ENCODE measurements around the gene SERPIND1.

Gene SERPIND1

DNA sequence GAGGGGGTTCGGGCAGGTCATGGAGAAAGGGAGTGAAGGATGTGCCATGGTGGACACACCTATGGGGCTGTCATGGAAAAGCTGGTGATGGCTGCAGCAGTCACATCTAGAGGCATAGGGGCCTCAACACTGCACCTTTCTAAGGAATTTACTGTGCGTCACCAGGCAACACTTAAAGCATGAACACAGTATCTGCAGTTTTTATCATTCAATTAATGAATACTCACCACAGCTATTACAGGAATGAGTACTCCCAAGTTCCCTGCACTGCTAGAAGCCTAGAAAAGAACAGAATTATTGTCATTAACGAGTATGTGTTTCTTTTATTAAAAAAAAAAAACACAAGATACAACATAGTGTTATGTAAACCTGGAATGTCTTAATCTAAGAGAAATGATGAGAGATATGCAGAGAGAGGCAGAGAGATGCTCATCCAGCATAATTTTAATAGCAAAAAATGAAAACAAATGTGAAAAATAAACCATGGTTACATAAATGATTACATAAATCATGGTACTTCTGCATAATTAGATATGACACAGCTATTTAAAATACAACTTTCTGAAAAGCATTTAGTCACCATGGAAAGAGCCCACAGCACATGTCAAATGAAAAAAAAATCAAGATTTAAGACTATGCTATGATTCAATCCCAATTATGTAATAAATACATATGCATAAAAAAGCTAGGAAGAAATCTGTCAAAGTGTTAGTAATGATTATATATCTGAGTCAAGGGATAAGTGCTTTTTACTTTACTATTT, 19.2 kb downstream of the SERPIND1 start:
- DNase-seq (ENCODE audit: low read depth): no peak

DNA sequence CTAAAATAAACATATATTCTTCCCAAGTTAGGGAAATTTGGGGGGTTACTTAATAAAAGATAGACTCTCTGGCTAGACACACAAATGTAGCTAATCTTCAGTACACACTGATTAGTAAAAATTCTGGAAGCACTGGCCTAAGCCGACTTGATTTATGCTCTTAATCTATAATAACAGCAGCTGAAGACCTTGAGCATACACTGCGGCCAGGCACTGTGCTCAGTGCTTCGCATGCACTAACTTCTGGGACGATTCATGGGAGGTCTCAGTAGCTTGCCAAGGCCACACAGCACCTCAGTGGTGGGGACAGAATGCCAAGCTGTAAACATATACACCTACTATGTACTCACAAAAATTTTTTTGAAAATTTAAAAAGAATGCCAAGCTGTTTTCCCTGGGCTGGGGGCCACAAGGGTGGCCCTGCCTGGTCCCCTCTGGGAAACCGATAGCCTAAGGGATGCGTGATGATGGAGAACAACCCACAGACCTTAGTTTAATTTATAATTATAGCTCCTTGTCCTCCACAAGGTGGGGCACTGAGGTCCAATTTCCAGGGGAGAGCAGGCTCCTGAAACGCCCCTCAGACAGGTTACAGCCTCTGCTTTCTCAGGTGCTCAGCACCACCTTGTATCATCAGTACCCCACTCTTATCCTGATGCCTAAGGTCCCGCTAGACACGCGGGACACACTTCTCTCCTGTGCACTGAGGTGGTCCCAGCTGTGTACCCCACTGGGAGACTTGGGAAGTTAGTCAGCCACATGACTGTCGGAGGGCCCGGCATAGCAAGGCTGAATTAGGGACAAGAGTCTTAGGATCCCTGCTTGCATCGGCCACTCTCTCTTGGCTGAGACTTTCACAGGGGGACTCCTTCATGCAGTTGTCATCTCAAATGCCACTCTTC, 20.1 kb downstream of the SERPIND1 start:
- no peak for DNase-seq (ENCODE audit: low read depth)

DNA sequence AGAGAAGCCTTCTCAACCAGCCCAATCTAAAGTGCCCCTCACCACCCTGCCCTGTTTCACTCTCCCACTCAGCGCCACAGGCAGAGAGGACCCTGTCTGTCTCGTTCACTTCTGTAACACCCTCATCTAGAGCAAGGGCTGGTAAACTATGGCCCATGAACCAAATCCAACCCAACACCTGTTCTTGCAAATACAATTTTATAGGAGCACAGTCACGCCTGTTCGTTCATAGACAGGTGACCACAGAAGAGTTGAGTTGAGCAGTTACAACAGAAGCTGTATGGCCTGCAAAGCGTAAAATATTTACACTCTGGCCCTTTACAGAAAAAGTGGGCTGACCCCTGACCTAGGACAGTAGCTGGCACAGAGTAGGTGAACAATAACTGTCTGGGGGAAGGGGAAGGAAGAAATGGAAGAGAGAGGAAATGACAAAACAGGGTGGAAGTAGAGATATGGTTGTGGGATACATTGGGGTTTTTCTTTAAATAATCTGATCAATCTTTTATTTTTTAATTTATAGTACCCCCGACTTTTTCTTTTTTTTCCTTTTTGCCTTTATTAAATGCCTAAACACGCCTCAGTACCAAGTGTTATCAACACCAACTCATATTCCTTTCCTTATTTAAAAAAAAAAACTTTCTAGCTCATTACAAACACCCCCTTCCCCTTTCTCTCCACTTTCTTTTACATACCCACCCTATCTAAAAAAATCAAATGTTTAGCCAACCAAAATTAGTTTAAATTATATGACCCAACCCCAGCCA, 20.9 kb downstream of the SERPIND1 start:
- no peak for DNase-seq (ENCODE audit: low read depth)

DNA sequence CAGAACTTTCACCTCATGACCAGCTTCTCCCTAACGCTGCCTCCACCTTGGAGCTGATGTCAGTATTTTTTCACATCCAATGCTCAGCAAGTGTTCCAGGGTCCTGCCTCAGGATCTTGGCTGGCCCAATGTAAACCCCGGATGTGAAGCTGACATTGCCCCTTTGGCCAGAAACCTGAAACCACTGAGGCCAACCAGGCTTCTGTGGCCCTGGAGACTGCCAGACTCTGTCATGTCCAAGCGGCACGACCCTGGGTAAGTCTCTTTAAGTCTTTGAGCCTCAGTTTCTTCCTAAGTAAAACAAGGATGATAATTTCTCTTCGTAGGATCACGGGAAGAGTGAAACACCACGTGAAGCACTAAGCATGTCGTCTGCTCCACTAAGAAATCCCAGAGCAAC, 22.8 kb downstream of the SERPIND1 start:
- DNase-seq (ENCODE audit: low read depth): no peak

DNA sequence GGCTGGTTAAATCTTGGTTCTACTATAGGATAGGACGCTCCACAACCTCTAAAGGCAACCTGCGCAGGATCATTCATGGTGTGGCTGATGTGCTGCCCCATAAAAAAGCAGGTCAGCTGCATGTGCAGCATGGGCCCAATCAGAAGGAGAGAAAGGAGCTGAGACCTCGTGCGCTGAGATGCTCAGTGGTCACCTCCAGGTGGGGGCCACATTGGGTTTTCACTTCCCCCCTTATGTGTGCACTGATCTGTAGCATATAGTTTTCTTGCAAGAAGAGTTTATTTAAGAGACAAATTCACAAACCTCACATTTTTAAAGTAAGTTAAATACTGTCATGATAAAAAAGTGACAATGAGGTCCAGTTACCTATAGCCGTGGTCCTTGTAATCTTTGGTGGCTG, 24.3 kb downstream of the SERPIND1 start:
- DNase-seq (ENCODE audit: low read depth): no peak

DNA sequence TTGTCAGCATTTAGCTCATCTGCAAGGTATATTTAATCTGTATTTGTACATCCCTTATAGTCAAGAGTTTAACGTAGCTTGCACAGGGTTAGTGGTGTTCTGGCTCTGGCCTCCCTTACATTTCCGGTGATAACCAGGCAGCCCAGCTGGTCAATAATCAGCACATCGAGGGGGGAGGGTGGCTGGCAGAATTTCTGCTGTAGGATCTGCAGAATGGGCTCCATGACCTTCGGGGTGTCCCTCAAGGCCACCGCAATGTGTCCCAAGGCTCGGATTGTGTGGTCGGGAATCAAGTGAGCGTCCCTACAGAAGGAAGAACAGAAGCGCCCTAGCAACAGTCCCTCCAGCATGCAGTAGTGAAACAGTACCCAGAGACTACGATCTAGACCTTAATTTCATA, 25.1 kb downstream of the SERPIND1 start:
- DNase-seq (ENCODE audit: low read depth): no peak

DNA sequence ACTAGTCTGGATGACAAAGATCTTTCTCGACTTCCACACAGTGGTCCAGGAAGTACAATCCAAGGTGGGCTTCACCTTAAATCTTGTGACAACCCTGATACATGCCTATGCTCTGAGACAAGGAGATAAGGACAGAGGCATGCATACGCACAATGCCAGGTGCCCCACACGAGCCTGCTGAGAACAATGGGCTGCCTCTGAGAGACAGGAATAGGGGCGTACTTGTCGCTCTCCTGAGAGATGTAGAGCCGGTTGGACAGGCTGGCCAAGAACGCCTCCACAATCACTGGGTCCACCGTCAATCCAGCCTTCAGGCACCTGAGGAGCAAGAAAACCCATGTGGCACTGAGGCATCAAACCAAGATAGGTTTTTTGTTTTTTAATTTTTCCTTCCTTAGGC, 25.5 kb downstream of the SERPIND1 start:
- no peak for DNase-seq (ENCODE audit: low read depth)

DNA sequence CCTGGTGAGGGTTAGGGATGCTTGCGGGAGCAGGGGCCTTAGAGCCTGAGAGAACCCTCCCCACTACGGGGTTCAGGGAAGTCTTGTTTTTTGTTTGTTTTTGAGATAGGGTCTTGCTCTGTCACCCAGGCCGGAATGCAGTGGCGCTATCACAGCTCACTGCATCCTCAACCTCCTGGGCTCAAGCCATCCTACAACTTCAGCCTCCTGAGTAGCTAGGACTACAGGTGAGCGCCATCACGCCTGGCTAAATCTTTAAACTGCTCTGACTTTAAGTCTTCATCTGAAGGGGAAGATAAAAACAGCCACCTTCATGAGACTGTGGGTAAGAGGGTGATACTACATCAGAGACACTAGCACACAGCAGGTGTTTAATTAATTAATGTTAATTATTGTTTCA, 28.5 kb downstream of the SERPIND1 start:
- no peak for DNase-seq (ENCODE audit: low read depth)

DNA sequence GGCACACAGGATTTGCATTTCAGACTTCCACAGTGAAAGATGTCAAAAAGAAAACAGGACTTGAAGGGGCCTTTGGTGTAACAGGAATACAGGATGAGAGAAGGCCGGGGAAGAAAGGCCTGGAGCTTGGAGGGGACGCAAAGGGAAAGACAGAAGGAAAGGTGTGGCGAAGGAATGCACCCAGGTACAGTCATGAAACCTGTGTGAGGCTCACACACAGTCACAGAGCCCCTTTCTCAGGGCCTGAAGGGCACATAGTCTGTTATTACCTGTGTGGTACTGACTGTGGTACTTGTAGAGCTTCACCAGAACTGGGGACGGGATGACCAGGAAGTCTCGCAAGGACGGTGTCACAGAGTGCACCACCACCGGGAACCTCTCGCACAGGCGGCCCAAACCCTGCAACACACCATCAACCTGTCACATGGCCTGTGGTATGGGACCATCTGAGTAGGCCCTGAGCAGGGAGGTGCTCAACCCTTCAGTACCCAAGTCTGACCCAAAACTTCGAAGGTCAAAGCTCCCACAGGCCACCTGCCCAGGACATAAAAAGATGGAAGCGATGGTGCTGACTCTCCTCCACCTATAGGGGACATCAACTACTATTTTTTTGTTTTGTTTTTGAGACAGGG, 29.1 kb downstream of the SERPIND1 start:
- no peak for DNase-seq (ENCODE audit: low read depth)

DNA sequence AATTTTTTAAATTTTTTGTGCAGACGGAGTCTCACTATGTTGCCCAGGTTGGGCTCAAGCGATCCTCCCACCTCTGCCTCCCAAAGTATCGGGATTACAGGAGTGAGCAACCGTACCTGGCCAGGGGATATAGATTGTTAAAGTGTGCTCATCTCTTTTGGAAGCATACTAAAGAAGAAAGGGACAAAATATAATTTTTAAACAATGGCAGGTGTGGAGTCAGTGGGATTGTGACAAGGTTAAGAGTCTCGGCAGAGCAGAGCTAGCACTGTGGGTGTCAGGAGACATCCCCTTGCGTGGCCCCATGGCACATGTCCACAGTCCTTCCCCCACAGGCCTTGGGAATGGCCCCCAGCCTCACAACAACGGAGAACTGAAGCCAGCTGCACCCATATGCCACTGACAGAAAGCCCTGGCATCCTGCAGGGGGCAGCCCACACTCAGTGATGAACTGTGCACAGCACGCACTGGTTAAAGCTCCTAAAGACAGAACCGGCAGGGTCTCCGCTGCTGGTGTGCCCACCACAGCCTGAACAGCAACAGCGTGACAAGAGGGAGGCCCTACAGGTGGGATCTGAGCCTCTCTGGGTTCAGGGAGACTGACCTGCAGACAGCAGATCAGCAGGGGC, 29.9 kb downstream of the SERPIND1 start:
- no peak for DNase-seq (ENCODE audit: low read depth)

DNA sequence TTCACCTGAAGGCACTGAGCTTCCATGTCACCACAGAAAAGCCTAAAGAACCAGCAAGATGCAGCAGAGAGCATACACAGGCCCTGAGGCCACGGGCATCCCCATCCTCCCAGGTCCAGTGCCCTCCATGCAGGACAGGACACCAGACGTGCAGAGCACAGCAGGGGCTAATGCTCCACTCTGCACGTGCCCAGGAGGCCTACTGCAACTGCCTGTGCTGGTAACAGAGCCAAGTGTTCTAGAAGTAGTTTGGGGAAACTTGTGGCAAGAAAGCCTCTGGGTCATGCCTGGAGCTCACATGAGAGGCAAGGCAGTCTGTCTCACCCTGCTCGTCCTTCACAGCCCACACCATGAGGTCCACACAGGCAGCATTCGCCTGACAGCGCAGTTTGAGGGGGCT, 30.7 kb downstream of the SERPIND1 start:
- no peak for DNase-seq (ENCODE audit: low read depth)

DNA sequence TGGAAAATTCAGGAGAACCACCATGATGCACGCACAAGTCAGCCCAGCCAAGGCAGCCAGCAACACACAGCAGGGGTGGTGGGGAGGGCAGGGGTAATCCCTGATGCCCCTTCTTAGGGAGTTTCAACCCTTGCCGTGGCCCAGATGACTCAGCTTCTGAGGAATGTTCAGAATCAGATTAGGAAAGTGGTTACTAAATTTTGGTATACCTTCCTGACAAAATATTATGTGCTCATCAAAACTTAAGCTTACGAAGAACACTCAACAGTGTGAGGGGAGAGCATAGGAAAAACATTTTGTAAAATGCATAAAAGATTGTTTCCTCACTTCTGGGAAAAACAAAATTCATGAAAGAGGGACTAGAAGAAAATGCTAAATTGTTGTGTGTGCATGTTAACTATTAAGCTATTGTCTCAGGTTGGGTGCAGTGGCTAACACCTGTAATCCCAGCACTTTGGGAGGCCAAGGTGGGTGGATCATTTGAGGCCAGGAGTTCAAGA, 32.1 kb downstream of the SERPIND1 start:
- no peak for DNase-seq (ENCODE audit: low read depth)

DNA sequence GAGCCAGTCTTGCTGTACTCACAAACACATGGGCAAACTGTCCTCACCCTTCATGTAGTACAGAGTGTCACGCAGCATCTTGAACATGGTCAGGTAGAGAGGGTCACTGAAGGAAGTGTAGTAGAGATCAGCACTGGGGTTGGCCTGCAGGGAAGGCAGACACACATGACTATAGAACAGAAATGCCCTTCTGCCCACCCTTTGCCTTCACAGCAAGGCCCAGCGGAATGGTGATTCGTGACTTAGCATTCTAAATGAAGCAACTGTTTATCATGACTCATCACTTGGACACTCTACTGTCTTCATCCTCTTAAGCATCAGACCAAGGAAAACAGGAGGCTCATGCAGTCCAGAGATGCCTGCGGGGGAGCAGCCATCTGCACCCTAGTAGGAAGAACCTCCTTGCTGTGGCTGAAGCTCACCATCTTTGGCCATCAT, 33.4 kb downstream of the SERPIND1 start:
- DNase-seq (ENCODE audit: low read depth): peak; percentile 90

DNA sequence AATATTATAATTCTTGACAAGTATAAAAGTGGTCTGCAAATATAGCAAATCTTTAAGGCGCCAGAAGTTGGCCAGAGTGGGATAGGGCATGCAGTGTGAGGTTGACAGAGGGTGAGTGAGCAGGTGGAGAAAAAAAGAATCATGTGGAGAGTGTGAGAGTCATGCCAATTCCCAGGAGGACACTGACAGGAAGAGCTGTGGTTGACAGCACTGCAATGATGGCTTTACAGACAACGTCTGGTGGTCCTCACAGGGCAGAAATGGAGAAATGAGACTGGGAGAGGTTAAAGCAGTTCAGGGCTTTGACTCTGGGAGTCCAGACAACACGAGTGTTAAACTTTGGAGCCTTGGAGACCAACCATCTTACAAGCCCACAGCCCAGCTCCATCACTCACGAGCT, 34.9 kb downstream of the SERPIND1 start:
- DNase-seq (ENCODE audit: low read depth): no peak

DNA sequence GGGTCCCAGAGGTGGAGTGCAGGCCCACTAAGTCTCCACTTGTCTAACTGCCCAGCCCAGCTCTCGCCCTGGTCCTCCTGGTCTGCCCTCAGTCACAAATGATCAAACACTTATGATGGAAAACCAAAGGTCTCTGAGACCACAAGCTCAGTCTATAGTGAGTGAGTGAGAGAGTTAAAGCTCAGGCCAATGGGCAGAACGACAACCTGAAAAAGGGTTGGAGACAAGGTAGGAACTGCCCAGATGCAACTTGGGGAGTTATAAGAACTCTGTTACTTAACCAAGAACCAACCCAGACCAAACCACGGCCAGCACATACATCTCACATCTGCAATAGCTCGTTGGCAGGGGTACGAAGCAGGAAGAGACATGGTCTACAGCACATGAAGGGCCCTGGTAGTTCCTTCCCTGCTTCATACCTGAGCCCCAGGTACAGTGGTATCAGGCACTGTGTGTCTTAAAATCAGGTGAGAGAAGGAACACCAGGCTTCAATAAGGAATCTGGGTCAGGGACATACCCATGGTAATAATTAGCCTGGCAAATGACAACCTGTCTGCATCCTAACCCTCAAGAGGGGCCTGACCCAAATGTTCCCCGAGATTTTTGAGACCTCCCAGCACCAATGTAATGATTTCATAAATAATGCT, 35.7 kb downstream of the SERPIND1 start:
- DNase-seq (ENCODE audit: low read depth): no peak

DNA sequence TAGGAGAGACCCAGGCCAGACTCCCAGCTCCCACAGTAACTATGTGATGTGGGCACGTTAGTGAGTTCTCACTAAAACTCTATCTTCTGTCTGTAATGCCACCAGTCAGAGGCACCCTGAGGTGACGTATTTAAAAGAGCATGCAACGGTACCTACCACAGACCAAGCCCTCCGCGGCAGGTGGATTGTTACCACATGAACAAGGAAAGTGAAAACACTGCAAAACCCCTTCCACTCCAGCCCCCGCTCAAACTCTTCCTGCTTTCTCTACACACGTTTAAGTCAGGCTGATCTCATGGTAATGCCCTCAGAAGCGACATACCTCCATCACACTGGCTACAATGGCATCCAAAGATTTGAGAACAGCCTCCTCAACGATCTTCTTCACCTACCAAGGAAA, 36.7 kb downstream of the SERPIND1 start:
- no peak for DNase-seq (ENCODE audit: low read depth)

DNA sequence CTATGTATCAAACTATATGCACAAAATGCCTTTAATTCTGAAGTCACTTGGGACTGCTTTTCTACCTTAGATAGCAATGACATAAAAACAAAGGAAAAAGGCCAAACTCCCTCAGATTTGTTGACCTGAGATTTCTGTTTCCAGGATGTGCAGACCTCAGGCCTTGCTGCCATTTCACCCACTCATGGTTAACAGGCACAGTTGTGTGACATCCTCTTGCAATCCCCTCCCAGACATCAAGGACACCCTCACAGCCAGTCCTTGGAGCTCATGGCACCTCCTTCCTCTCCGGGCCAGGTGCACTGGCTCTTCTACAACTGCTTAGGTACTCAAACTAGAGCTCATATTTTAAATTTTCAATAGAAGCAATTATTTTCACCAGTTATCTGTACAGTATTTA, 37.3 kb downstream of the SERPIND1 start:
- DNase-seq (ENCODE audit: low read depth): no peak

DNA sequence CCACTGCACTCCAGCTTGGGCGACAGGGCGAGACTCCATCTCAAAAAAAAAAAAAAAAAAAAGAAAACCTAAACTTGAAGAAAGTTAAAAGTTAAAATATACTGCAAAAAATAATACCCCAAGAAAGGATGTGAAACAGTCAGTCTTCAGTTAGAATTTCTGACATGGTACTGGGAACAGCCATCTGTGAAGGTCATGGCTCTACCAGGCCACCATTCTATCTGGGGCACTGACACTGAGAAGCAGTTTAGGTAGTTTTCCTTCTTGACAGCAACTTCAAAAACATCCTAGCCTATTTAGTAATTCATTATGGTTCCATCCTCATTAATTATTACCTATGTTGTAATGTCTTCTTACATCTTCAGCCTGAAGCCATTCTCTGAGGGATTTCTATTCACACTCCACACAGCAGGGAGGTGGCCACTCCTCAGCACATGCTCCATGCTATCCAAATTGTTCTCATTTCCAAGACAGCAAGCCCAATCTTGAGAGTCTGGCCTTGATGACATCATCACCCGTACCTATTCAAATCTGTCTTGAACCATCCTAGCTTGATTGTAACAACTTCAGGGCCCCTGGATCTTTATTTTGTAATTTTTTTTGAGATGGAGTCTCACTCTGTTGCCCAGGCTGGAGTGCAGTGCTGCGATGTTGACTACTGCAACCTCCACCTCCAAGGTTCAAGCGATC, 38.2 kb downstream of the SERPIND1 start:
- DNase-seq (ENCODE audit: low read depth): no peak

DNA sequence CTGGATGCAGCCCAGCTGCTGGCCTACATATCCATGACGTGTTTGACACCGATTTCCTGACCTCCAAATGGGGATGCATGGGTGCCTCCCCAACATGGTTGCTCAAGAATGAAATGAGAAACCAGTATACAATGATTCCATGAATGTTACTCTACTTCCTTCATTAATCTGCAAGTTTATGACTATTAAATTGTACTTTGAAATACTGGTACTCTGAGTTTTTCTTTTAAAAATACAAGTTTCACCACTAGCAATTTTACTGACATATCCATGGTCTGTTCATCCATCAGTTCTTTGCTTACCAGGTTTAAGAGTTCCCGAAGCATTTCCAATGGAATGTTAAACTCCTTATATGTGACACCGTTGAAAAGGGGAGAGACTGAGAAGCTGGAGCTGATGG, 39.1 kb downstream of the SERPIND1 start:
- no peak for DNase-seq (ENCODE audit: low read depth)

DNA sequence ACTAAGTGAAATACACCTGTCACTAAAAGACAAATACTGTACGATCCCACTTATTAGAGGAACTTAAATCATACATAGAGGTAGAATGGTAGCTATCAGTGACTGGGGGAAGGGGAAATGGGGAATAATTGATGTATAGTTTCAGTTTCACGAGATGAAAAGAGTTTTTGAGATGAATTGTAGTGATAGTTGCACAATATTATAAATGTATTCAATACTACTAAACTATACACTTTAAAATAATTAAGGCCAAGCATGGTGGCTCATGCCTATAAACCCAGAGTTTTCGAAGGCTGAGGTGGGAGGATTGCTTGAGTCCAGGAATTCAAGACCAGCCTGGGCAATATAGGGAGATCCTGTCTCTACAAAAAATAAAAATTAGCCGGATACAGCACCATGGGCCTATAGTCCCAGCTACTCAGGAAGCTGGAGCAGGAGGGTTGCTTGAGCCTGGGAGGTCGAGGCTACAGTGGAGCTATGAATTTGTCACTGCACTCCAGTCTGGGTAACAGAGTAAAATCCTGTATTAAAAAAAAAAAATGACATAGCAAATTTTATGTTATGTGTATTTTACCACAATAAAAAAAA, 40.4 kb downstream of the SERPIND1 start:
- no peak for DNase-seq (ENCODE audit: low read depth)

All from GM04504 (cell line).